Measurements from ENCODE around the gene GALNT14. TPM values are rescaled to one million over a fixed set of nuclear protein-coding genes. Genes with fewer than 3 reads are reported as not detected.

GALNT14 gene
- total RNA-seq, 2 donors from 2014 or later, result 1.6 TPM; not detected in 1

DNA sequence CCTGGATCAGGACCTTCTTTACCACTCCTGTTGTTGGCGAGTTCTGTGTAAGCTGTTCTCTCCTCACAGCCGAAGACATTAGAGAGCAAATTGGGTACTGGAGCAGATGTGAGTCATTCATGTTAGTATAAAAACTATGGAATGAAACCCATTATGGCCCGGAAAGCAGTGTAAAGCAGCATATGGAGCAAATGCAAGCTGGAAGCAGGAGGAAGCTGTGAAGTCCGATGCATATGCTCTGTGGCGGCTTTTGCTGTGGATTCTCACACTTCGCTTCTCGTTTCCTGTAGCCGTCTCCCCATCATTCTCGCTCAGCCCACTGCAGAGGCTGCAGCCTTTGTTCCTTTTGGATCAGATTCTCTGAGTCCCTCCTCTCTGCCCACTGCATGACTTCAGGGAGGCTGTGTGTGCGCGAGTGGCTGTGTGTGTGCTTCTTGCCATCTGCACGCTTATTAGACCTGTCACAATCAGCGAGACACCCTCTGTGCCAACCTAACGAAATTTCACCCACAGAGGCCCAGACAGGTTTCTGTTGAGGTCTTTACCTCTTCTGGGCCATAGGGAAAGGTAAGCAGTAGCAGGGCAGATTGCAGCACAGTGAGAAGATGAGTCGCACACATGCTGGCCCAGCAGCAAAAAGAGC, 3.3 kb upstream of the GALNT14 start:
- no peaks in the 10 kb centered on the region for H3K36me3 ChIP-seq
- no peak overlapping the region for H3K27ac ChIP-seq
- ATAC-seq (ENCODE audit: insufficient number of reproducible peaks, low FRiP score, low read depth), result no peak
- DNase-seq (ENCODE audit: low spot score), result no peak
- TF ChIP-seq, protein P1, sequence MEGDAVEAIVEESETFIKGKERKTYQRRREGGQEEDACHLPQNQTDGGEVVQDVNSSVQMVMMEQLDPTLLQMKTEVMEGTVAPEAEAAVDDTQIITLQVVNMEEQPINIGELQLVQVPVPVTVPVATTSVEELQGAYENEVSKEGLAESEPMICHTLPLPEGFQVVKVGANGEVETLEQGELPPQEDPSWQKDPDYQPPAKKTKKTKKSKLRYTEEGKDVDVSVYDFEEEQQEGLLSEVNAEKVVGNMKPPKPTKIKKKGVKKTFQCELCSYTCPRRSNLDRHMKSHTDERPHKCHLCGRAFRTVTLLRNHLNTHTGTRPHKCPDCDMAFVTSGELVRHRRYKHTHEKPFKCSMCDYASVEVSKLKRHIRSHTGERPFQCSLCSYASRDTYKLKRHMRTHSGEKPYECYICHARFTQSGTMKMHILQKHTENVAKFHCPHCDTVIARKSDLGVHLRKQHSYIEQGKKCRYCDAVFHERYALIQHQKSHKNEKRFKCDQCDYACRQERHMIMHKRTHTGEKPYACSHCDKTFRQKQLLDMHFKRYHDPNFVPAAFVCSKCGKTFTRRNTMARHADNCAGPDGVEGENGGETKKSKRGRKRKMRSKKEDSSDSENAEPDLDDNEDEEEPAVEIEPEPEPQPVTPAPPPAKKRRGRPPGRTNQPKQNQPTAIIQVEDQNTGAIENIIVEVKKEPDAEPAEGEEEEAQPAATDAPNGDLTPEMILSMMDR (IDR thresholded peaks at IDR 0.05), result no peak
- H3K4me1 ChIP-seq (ENCODE audit: control insufficient read depth in 1 of 2, low read depth in 2 of 2), result peaks cover 4 to 14% of the 10 kb centered on the region in 2 donors
- no peaks in the 10 kb centered on the region for H3K27me3 ChIP-seq (replicated peaks; ENCODE audit: insufficient read depth)
- H3K4me3 ChIP-seq, result no peak overlapping the region
- H3K9me3 ChIP-seq, result no peaks in the 10 kb centered on the region

DNA sequence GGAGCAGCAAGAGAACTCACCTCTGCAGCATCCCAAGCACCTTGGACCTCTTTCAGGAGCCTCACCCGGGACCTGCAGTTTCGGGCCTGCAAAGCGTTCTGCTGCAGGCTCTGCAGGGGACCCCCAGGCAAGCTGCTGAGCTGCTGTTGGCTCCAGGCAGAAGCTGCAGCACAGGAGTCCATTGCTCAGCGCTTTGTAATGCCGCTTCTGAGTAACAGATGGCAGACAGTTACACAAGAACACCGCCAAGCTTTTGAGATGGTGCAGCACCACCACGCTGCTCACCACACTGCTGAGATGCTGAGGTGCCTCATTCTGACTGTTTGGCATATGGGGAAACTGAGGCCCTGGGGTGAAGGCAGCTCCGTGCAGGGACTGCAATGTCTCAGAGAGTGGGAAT, 1.9 kb upstream of the GALNT14 start:
- Histone ChIP-seq H3K36me3 (no peaks in the 10 kb centered on the region), H3K9me3 (no peaks in the 10 kb centered on the region), H3K27ac (no peak overlapping the region), H3K27me3 (replicated peaks; ENCODE audit: insufficient read depth) (no peaks in the 10 kb centered on the region), H3K4me3 (no peak overlapping the region), H3K4me1 (ENCODE audit: control insufficient read depth in 1 of 2, low read depth in 2 of 2) (peaks cover 4 to 14% of the 10 kb centered on the region in 2 donors)
- DNase-seq (ENCODE audit: low spot score), result no peak
- TF ChIP-seq, protein P1 (IDR thresholded peaks at IDR 0.05), result no peak
- no peak for ATAC-seq (ENCODE audit: insufficient number of reproducible peaks, low FRiP score, low read depth)

DNA sequence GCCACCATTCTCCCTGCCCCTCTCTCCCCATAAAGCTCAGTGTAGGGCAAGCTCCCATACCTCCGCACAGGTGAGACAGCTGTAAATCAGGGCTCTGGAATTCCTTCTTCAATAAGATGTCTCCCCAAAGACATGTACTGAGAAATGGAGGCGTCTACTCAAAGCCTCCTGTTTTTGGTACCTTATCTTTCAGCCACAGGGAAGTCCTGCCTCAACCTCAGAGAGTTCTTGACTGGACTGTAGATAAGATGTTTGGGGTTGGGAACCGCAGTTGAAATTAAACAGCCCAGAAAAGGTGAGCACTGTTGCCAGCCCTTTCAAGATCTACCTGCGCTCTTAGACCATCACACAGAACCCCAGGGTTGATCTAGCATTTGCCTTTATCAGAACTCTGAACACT, 1.4 kb upstream of the GALNT14 start:
- Histone ChIP-seq H3K4me3 (no peak overlapping the region), H3K27me3 (replicated peaks; ENCODE audit: insufficient read depth) (no peaks in the 10 kb centered on the region), H3K36me3 (no peaks in the 10 kb centered on the region), H3K4me1 (ENCODE audit: control insufficient read depth in 1 of 2, low read depth in 2 of 2) (peaks cover 4 to 14% of the 10 kb centered on the region in 2 donors), H3K27ac (no peak overlapping the region), H3K9me3 (no peaks in the 10 kb centered on the region)
- DNase-seq (ENCODE audit: low spot score), result no peak
- TF ChIP-seq, protein P1 (IDR thresholded peaks at IDR 0.05), result no peak
- ATAC-seq (ENCODE audit: insufficient number of reproducible peaks, low FRiP score, low read depth), result no peak

DNA sequence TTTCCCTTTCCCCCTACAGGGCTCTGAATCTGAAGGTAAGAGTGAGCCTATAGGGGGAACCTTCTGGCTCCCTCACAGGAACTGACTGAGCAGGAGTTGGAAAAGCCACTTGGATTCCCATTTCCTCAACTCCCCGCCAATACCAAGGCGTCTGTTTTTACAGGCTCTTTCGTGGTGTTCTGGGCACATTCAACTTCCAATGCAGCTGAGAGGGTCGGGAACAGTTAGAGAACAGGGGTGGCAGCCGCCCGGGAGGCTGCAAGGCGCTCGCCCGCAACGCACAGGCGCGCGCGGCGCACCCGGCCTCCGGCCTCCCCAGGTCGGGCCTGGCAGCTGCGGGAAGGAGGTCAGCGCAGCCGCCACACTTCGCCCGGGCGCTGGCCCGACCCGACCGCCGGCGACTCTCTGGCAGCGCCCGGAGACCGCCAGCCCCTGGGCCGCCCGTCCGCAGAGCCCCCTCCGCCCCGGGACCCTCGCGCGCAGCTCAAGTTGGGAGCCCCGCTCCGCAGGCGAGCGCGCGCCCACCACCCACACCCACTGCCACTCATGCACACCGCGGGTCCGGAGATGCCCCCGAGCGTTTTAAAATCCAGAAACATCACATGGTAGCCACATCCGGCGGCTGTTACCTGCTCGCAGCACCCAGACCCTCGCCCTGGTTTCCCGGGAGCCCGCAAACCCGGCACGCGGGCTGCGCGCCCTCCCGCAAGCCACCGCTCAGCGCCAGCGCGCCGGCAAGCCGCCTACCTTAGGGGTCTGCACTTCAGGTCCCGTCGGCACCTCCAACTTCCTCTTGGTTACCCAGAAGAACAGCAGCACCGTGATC, 816 bp downstream of the GALNT14 start:
- DNase-seq (ENCODE audit: low spot score), result no peak
- no peak for ATAC-seq (ENCODE audit: insufficient number of reproducible peaks, low FRiP score, low read depth)
- peak overlapping the region; percentile 82 for H3K4me3 ChIP-seq
- H3K9me3 ChIP-seq, result no peaks in the 10 kb centered on the region
- H3K27ac ChIP-seq, result no peak overlapping the region
- no peaks in the 10 kb centered on the region for H3K27me3 ChIP-seq (replicated peaks; ENCODE audit: insufficient read depth)
- TF ChIP-seq, protein P1 (IDR thresholded peaks at IDR 0.05), result no peak
- H3K36me3 ChIP-seq, result no peaks in the 10 kb centered on the region
- H3K4me1 ChIP-seq (ENCODE audit: control insufficient read depth in 1 of 2, low read depth in 2 of 2), result peaks cover 4 to 14% of the 10 kb centered on the region in 2 donors

DNA sequence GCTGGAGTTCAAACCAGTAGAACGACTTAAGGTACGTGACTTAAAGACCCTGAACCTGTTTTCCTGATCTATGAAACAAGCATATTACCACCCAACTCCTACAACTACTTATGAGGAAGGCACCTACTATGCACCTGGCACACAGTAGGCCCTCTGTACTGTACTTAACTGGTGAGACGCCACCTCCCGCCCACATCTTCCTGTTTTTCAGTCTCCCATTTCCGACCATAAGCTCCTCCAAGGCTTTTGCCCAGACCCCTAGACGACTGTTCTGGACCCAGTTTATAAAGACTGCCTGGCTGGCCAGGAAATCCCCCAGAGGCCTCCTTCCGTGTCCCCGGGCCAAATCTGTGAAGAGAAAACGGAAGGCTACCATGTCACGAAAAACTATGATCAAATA, 1.5 kb downstream of the GALNT14 start:
- ATAC-seq (ENCODE audit: insufficient number of reproducible peaks, low FRiP score, low read depth) (no peak), DNase-seq (ENCODE audit: low spot score) (no peak)
- H3K27me3 ChIP-seq (replicated peaks; ENCODE audit: insufficient read depth), result no peaks in the 10 kb centered on the region
- no peaks in the 10 kb centered on the region for H3K36me3 ChIP-seq
- peaks cover 4 to 14% of the 10 kb centered on the region in 2 donors for H3K4me1 ChIP-seq (ENCODE audit: control insufficient read depth in 1 of 2, low read depth in 2 of 2)
- peak overlapping the region; percentile 82 for H3K4me3 ChIP-seq
- H3K9me3 ChIP-seq, result no peaks in the 10 kb centered on the region
- TF ChIP-seq, protein P1 (IDR thresholded peaks at IDR 0.05), result no peak
- H3K27ac ChIP-seq, result no peak overlapping the region
